CD4-positive, CD25-positive, alpha-beta regulatory T cell (primary cell): ENCODE data around the gene ATAD3A. TPM values are rescaled to one million over a fixed set of nuclear protein-coding genes. Genes with fewer than 3 reads are reported as not detected.
"Not testable (repeated sequence)": the region's sequence is repeated elsewhere in the genome, so short reads cannot be mapped to it uniquely, and the experiment has no call there.

Experiments used
- ATAC-seq, 2 donors: fragments of 150-1000 bp; cut with Tn5 transposase; one replicate each; pipeline ENCODE4 v1.10.0; 2021; ENCODE audit warnings: low read depth in 2 of 2, moderate number of reproducible peaks in 2 of 2, moderate library complexity in 1 of 2
- DNase-seq, 3 donors: peaks; one replicate each; pipeline versions ENCODE4 v3.0.0 to v3.0.0-alpha.2; 2012 to 2022; ENCODE audit warnings: mixed read lengths in 1 of 3
- H3K27ac ChIP-seq: one replicate; pipeline ENCODE4 v1.7.0; 2013; ENCODE audit warnings: mild to moderate bottlenecking, low read length; ENCODE audit not compliant: insufficient read depth, poor library complexity, severe bottlenecking
- H3K27me3 ChIP-seq: one replicate; pipeline ENCODE4 v1.7.0; 2013; ENCODE audit warnings: low read length; ENCODE audit not compliant: control insufficient read depth, insufficient read depth
- H3K36me3 ChIP-seq: one replicate; pipeline ENCODE4 v1.7.0; 2013; ENCODE audit warnings: mild to moderate bottlenecking, low read length, moderate library complexity; ENCODE audit not compliant: control insufficient read depth, insufficient read depth
- H3K4me1 ChIP-seq: 2 replicates; pipeline ENCODE4 v1.7.0; 2013; ENCODE audit warnings: mild to moderate bottlenecking, low read length; ENCODE audit not compliant: insufficient read depth, control insufficient read depth, poor library complexity, severe bottlenecking
- H3K4me3 ChIP-seq: one replicate; pipeline ENCODE4 v1.7.0; 2013; ENCODE audit warnings: low read depth, mild to moderate bottlenecking, low read length, moderate library complexity
- H3K9me3 ChIP-seq, 2 experiments: 1 replicate in 1 of 2; 2 replicates in 1 of 2; pipeline ENCODE4 v1.7.0; 2013; ENCODE audit warnings: low read length in 2 of 2, mild to moderate bottlenecking in 1 of 2, moderate library complexity in 1 of 2; ENCODE audit not compliant: control insufficient read depth in 2 of 2
- H3K27ac Mint-ChIP-seq, 3 donors: one replicate each; pipeline ENCODE4 v1.8.0; 2020 to 2022; ENCODE audit warnings: mild to moderate bottlenecking in 3 of 3, mixed read lengths in 3 of 3, moderate library complexity in 2 of 3
- H3K27me3 Mint-ChIP-seq: one replicate; pipeline ENCODE4 v1.8.0; 2022; ENCODE audit warnings: mild to moderate bottlenecking, mixed read lengths
- H3K36me3 Mint-ChIP-seq: one replicate; pipeline ENCODE4 v1.8.0; 2020; ENCODE audit warnings: mixed read lengths
- H3K4me1 Mint-ChIP-seq, 4 donors: one replicate each; pipeline ENCODE4 v1.8.0; 2020 to 2022; ENCODE audit warnings: mixed read lengths in 4 of 4, mild to moderate bottlenecking in 1 of 4
- H3K4me3 Mint-ChIP-seq, 4 donors: one replicate each; pipeline ENCODE4 v1.8.0; 2020 to 2022; ENCODE audit warnings: mild to moderate bottlenecking in 4 of 4, mixed read lengths in 4 of 4, moderate library complexity in 3 of 4
- H3K9me3 Mint-ChIP-seq, 7 donors: one replicate each; pipeline ENCODE4 v1.8.0; 2020 to 2022; ENCODE audit warnings: mixed read lengths in 7 of 7, mild to moderate bottlenecking in 3 of 7, moderate library complexity in 2 of 7
- polyA plus RNA-seq, 4 donors: library from polyadenylated mRNA; unstranded; fragments of 300-500 nt; fragmentation: Illumina TruSeq; gene quantifications; one replicate each; pipeline ENCODE4 v1.2.3, GENCODE V29; 2021
- total RNA-seq: library from RNA; stranded (reverse); gene quantifications from one replicate; pipeline ENCODE4 v1.2.3, GENCODE V29; 2022

Gene ATAD3A
- total RNA-seq (20.0 TPM), polyA plus RNA-seq (1 to 10 TPM; 6.2 to 8.1 (median 7.5) TPM)

DNA sequence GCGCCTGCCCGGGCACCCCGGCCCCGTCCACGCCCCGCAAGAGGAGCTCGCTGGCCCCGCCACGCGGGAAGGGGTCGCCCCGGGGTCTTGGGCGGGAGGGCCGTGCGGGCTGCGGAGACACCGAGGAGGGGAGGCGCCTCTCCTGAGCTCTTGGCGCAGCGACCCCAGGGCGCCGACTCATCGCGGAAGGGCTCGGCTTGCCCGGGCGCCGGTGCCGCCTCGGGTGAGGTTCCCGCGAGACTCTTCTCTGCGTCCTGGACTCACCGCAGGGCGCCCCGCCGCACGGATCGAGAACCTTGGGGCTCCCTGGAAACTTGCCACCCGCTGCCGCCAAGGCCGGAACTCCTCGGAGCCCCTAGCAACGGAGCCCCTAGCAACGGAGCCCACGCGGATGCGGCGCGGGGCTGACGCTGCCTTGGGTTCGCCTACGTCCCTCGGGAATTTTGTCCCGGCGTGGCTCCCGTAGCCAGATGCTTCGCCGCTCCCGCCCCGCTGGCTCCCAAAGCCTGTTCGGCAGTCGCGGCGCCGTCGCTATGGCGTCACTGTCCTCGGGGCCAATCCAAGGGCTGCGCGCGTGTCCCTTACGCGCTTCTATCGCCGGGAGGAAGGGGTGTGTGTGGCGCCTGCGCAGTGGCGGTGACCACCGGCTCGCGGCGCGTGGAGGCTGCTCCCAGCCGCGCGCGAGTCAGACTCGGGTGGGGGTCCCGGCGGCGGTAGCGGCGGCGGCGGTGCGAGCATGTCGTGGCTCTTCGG is at the start of gene ATAD3A:
ATAD3A (plus strand) TSS at position 630 of the 753 bp plus-strand sequence; CDS start at position 737, 107 bp downstream.
- Histone ChIP-seq H3K27me3 (no peaks in the 10 kb centered on the region), H3K27ac (peak within 1 kb of the TSS; percentile 94), H3K4me3 (peak within 1 kb of the TSS; percentile 85), H3K9me3 (no peaks in the 10 kb centered on the region), H3K36me3 (no peaks in the 10 kb centered on the region), H3K4me1 (peaks cover 8% of the 10 kb centered on the region)
- Mint-ChIP-seq H3K27me3 (no peaks in the 10 kb centered on the region), H3K36me3 (no peaks in the 10 kb centered on the region), H3K4me1 (peaks cover 4 to 21% (median 8%) of the 10 kb centered on the region in 4 donors), H3K4me3 (peak within 1 kb of the TSS; percentile 91 to 98 (median 96)), H3K9me3 (peaks cover 0 to 4% (median 0%) of the 10 kb centered on the region in 7 donors), H3K27ac (peak within 1 kb of the TSS; percentile 80 to 95 (median 89))
- DNase-seq (peak; percentile 93 to 98 (median 94)), ATAC-seq (peak; percentile 92 to 94)

DNA sequence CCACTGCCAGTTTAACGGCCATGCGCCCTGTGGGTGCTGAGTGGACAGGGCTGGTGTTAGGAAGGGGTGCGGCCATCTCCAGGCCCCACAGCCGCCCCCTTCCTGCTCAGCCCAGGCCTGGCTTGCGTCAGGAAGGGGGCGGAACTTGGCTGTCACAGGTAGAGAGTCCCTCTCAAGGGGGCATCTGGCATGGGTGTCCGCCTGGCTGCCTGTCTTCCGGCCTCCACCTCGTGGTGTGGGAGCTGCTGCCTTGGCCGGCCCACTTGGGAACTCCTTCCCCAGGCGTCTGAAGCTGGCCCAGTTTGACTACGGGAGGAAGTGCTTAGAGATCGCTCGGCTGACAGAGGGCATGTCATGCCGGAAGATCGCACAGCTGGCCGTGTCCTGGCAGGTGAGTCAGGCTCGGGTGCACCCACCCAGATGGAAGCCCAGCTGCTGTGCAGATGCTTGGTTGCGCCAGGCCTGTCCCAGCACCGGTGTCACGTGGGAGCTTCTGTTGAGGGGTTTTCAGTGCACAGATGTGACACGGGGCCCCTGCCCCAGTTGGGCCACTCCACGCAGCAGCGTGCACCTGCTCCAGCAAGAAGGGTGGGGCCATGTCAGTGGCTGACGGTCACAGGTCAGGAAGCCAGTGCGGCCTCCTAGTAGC is 49.5 kb upstream of the ATAD3A start:
- no peak overlapping the region for H3K4me3 ChIP-seq
- no peaks in the 10 kb centered on the region for H3K36me3 Mint-ChIP-seq
- H3K4me3 Mint-ChIP-seq, result peak overlapping the region in 3 of 4 donors; percentile 32 to 71 (median 61)
- H3K4me1 ChIP-seq, result peaks cover 5% of the 10 kb centered on the region
- H3K4me1 Mint-ChIP-seq, result peaks cover 0 to 3% (median 0%) of the 10 kb centered on the region in 4 donors
- peak overlapping the region in 1 of 3 donors; percentile 32 for H3K27ac Mint-ChIP-seq
- ATAC-seq (peak; percentile 34 to 48), DNase-seq (peak in 1 of 3 donors; percentile 48)
- no peaks in the 10 kb centered on the region for H3K9me3 Mint-ChIP-seq
- H3K36me3 ChIP-seq, result no peaks in the 10 kb centered on the region
- H3K27me3 ChIP-seq, result no peaks in the 10 kb centered on the region
- peak overlapping the region; percentile 14 for H3K27ac ChIP-seq
- no peaks in the 10 kb centered on the region for H3K27me3 Mint-ChIP-seq
- no peaks in the 10 kb centered on the region for H3K9me3 ChIP-seq

DNA sequence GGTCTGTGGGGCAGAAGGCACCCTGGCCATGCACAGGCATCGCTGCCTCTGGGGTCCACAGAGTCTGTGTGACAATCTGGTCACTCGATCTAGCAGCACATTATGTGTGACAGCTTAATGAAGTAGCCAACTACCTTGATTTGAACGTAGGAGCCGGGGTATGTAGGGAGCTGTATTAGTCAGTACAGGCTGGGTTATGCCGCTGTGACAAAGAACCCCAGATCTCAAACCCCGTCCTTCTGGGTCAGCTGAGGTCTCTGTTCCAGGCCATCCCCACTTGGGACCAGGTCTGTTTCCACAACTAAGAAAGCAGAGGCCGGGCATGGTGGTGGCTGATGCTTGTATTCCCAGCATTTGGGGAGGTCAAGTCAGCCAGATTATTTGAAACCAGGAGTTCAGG is 48.6 kb upstream of the ATAD3A start:
- Histone ChIP-seq H3K27me3 (no peaks in the 10 kb centered on the region), H3K4me3 (no peak overlapping the region), H3K27ac (no peak overlapping the region), H3K4me1 (peaks cover 5% of the 10 kb centered on the region), H3K9me3 (no peaks in the 10 kb centered on the region), H3K36me3 (no peaks in the 10 kb centered on the region)
- Mint-ChIP-seq H3K4me3 (no peak overlapping the region), H3K4me1 (peaks cover 0 to 3% (median 0%) of the 10 kb centered on the region in 4 donors), H3K27ac (no peak overlapping the region), H3K27me3 (no peaks in the 10 kb centered on the region), H3K9me3 (no peaks in the 10 kb centered on the region), H3K36me3 (no peaks in the 10 kb centered on the region)
- DNase-seq (no peak), ATAC-seq (no peak)

DNA sequence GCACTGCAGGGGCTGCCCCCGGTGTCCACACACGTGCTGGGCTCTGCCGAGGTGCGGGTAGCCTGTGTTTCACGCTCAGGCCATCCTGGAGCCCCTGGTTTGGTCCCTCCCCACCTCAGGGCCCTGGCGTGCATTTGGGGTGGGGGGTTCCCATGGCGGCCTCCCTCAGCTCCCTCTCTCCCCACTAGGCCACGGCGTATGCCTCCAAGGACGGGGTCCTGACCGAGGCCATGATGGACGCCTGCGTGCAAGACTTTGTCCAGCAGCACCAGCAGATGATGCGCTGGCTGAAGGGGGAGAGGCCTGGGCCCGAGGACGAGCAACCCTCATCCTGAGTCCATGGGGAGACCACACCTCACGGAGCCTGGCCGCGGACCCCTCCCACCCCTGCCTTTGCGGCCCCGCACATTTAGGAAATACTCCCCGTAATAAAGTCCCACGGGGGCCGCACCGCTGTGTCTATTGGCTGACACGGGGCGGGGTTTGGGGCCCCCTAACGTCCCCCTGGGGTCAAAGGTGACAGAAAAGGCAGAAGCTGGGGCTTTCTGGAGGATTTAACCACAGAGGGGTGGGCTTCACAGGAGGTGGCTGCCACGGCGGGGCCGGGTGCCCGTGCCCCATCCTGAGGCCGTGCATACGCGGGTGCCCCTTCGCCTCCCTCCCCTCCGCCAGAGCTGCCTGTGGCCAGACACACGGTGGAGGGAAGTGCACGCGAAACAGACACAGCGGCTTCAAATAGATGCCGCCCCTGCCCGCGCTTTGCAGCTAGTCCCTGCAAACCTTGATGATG is 43.6 kb upstream of the ATAD3A start:
- H3K27me3 ChIP-seq, H3K4me3 Mint-ChIP-seq, H3K27ac ChIP-seq, H3K36me3 ChIP-seq, DNase-seq, ATAC-seq, H3K27me3 Mint-ChIP-seq, H3K9me3 Mint-ChIP-seq, H3K27ac Mint-ChIP-seq, H3K4me3 ChIP-seq, H3K9me3 ChIP-seq, H3K36me3 Mint-ChIP-seq: not testable (repeated sequence)
- peaks cover 15% of the 10 kb centered on the region for H3K4me1 ChIP-seq
- peaks cover 0 to 24% (median 9%) of the 10 kb centered on the region in 4 donors for H3K4me1 Mint-ChIP-seq

DNA sequence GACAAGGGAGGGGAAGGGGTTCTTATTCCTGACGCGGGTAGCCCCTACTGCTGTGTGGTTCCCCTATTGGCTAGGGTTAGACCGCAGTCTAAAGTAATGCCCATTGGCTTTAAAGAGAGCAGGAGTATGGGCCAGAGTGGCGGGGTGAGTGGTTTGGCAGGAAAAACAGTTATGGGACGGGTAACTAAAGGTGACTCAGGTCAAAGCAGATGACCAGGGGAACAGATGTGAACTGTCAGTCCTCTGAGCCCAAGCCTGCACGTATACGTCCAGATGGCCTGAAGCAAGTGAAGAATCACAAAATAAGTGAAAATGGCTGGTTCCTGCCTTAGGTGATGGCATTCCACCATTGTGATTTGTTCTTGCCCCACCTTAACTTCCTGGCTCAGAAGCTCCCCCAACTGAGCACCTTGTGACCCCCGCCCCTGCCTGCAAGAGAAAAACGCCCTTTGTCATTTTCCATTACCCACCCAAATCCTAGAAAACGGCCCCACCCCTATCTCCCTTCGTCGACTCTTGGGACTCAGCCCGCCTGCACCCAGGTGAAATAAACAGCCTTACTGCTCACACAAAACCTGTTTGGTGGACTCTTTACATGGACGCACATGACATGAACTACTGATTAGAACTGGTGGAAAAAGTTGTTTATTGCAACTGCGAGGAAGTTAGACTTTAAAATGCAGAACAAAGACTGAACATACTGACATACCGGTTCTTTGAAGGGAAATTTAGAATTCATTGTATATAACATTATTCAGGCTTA is 41.2 kb upstream of the ATAD3A start:
- no peaks in the 10 kb centered on the region for H3K36me3 ChIP-seq
- Mint-ChIP-seq H3K4me3 (peak overlapping the region; percentile 83 to 89 (median 86)), H3K9me3 (no peaks in the 10 kb centered on the region), H3K4me1 (peaks cover 0 to 34% (median 9%) of the 10 kb centered on the region in 4 donors), H3K36me3 (no peaks in the 10 kb centered on the region), H3K27ac (peak overlapping the region; percentile 90 to 94 (median 90)), H3K27me3 (no peaks in the 10 kb centered on the region)
- no peak for DNase-seq
- H3K4me3 ChIP-seq, result peak overlapping the region; percentile 97
- peak overlapping the region; percentile 82 for H3K27ac ChIP-seq
- H3K9me3 ChIP-seq, result no peaks in the 10 kb centered on the region
- no peaks in the 10 kb centered on the region for H3K27me3 ChIP-seq
- H3K4me1 ChIP-seq, result peaks cover 15% of the 10 kb centered on the region
- no peak for ATAC-seq

DNA sequence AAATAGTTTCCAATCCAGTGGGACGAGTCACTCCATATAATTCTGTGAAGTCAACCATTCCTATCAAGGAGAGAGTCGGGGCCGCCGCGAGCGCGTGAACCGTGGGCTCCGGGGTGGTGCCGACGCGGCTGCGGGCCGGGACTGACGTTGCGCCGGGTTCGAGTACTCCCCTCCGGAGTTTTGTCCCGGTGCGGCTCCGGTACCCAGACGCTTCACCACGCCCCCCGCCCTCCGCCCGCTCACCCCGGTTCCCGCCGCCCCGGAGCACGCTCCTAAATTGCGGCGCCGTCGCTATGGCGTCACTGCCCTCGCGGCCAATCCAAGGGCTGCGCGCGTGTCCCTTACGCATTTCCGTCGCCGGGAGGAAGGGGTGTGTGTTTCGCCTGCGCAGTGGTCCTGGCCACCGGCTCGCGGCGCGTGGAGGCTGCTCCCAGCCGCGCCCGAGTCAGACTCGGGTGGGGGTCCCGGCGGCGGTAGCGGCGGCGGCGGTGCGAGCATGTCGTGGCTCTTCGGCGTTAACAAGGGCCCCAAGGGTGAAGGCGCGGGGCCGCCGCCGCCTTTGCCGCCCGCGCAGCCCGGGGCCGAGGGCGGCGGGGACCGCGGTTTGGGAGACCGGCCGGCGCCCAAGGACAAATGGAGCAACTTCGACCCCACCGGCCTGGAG is 40.4 kb upstream of the ATAD3A start, which contains the start of gene ATAD3B:
ATAD3B (plus strand) TSS at position 377 of the 664 bp plus-strand sequence; CDS start at position 497, 120 bp downstream.
- peak; percentile 95 for ATAC-seq
- Mint-ChIP-seq H3K27me3 (no peaks in the 10 kb centered on the region), H3K9me3 (no peaks in the 10 kb centered on the region), H3K27ac (peak within 1 kb of the TSS; percentile 90 to 94 (median 90)), H3K36me3 (no peaks in the 10 kb centered on the region), H3K4me1 (peaks cover 0 to 34% (median 9%) of the 10 kb centered on the region in 4 donors), H3K4me3 (peak within 1 kb of the TSS; percentile 86 to 97 (median 90))
- Histone ChIP-seq H3K4me3 (peak within 1 kb of the TSS; percentile 97), H3K9me3 (no peaks in the 10 kb centered on the region), H3K4me1 (peaks cover 15% of the 10 kb centered on the region), H3K27me3 (no peaks in the 10 kb centered on the region), H3K27ac (peak within 1 kb of the TSS; percentile 82), H3K36me3 (no peaks in the 10 kb centered on the region)
- DNase-seq, result peak; percentile 87 to 94 (median 89)
